HL-60/S4 treated with phorbol 12-myristate 13-acetate at 8.2 ng/mL for 4 days and 3 days (cell line): ENCODE measurements around the gene PRR27.

Source experiments
- in situ Hi-C: fragments of 300-500 bp; cut with MboI; formaldehyde crosslinking; loops from 2 replicates; pipeline ENCODE4 v1.15.0; 2022; ENCODE audit warnings: low sequenced_read_pairs

Gene PRR27

GRCh38 chr4:70153937-70154336 is at the start of gene PRR27:
PRR27 (plus strand) TSS chr4:70154237; CDS start chr4:70154376, 139 bp downstream.
- in situ Hi-C loops: no loop called here

DNA sequence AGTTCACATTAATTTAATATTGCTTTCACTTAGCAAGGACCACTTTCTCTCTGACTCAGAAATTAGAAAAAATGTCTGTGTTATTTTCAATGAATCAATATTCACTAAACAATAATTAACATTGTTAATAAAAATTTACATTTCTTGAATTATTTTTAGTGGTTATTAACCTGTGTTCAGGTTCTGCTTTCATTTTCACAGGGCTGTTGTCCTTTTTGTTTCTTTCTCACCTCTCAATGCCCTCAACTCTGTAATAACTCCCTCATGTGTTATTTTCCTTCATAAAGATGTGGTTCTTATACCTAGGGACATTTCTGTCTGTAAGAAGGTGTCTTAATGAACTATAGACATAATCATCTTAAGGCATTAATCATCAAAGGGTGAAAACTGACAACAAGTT is 43.1 kb upstream of the PRR27 start:
- in situ Hi-C loops: no loop called here

GRCh38 chr4:70113656-70114055 is 40.4 kb upstream of the PRR27 start:
- in situ Hi-C loops: no loop called here

DNA sequence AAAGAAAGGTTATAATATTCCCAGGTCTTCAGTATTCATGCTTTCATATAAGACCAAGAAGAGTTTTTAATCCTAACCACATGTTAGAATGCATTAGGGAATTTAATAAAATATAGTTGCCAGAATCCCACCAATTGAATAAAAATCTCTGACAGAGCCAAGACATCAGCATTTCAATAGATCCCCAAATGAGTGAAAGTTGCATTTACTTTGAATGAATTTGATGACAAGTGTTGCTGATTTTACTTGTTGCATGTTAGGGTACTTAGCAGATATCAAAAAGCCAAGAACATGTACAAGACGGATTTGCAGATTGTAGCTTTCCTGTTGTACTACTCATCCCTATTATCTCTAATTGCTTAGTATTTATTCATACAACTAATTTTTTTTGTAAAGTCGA is 39.9 kb upstream of the PRR27 start:
- in situ Hi-C loops: no loop called here

- in situ Hi-C loops: no loop called here
Observed at GRCh38 chr4:70120323-70120722, 33.7 kb upstream of the PRR27 start.

- in situ Hi-C loops: no loop called here
Observed at GRCh38 chr4:70133473-70133872, 20.6 kb upstream of the PRR27 start.

GRCh38 chr4:70138751-70139150 is 15.3 kb upstream of the PRR27 start:
- in situ Hi-C loops: no loop called here

DNA sequence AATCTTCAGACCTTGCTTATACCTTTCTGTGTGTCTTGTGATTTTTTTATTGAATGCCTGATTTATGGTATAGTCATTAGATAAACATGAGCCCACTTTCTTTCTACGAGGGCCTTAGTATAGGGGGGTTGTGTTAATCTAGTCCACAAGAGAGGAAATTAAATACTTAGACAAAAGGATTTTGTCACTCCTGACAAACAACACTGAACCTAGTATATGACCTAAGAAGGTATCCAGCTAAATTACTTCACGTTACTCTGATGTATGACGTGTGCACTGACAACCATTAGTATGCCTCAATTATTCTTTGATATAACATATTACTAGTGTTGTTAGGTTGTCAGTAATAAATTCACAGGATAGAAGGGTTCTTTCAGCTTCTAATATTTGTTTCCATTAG is 2.8 kb upstream of the PRR27 start:
- in situ Hi-C loops: no loop called here

DNA sequence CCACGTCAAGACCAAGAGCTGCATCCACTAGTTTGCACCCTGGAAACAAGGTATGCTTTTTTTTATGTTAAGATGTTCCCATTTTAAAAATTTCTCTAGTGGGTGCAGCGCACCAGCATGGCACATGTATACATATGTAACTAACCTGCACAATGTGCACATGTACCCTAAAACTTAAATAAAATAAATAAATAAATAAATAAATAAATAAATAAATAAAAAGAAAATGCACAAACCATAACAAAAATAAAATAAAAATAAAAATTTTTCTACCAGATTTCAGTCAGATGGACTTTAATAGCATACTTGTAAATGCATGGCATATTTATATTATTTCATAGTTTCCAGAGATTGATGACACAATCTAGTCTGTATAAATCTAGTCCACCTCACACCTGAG is 1.9 kb upstream of the PRR27 start:
- in situ Hi-C loops: no loop called here

GRCh38 chr4:70158576-70158975 is 4.5 kb downstream of the PRR27 start:
- in situ Hi-C loops: no loop called here

DNA sequence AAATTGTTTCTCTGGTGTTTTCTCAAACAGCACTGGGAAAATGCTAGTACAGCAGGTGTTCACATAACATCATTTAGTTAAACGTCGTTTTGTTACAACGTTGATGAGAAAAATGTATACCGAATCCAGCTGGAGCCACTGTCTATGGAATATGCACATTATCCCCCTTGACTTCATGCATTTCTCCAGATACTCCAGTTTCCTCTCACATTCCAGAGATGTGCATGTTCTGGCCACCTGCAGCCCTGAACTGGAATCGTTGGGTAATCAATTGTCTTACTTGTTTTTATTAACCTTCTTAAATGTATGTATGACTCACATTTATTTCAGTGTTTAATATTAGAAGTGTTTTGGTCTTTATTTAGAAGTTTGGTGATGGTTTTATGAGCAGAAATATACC is 23.1 kb downstream of the PRR27 start:
- in situ Hi-C loops: loop anchor here (25.0 kb wide), 1 partner anchor 490 kb away; no protein-coding TSS in a partner anchor

GRCh38 chr4:70178075-70178660 is 24.1 kb downstream of the PRR27 start:
- in situ Hi-C loops: loop anchor here (25.0 kb wide), 1 partner anchor 491 kb away; no protein-coding TSS in a partner anchor

- in situ Hi-C loops: loop anchor here (25.0 kb wide), 1 partner anchor 493 kb away; no protein-coding TSS in a partner anchor
Observed at GRCh38 chr4:70179811-70180210, 25.8 kb downstream of the PRR27 start.

DNA sequence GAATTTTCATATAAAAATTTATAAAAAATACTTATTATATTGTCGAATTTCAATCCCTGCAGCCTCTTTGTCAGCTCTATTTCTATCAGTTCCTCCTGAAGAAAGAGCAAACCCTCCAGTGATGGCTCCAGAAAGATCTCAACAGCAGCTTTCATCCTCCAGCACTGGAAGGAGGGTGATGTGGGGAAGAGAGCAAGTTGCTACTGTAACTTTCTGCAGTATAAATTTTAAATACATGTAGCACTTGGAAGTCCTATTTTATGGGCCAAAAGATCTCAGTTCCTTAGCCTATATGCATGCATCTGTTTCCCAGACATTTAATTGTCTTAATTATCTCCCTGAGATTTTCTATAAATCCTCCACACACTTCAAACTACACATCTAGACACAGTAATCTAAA is 27.8 kb downstream of the PRR27 start:
- in situ Hi-C loops: loop anchor here (25.0 kb wide), 1 partner anchor 495 kb away; no protein-coding TSS in a partner anchor

DNA sequence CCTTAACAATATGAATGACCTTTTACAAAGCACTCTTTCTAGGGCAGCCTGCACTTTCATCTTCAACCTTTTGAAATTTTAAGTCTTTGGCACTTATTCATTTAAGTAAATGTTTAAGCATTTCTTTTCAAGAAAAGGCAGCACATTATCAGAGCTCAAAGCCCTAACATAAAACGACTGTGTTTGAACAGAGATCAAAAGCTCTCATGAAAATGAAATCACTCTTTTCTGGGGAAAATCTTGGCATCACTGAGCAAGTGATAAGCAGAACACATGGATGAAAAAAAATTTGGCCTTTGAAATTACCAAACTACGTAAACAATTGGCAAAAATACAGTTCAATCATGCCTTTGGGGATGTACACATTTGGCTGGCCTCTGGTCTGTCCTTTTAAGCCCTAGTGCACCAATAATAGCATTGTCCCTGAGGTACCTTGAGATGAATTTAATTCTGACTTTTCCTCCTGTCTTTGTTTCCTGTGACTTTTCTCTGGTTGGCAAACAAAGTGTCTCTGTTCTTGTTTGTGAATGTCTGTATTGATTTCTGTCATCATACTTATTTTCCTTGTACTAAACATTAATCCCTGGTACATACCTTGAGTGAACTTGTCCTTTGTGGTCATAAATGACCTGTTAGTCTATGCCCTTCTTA is 28.6 kb downstream of the PRR27 start:
- in situ Hi-C loops: loop anchor here (25.0 kb wide), 1 partner anchor 495 kb away; no protein-coding TSS in a partner anchor

- in situ Hi-C loops: loop anchor here (25.0 kb wide), 1 partner anchor 496 kb away; no protein-coding TSS in a partner anchor
Observed at GRCh38 chr4:70183168-70183939, 29.3 kb downstream of the PRR27 start.

- in situ Hi-C loops: loop anchor here (25.0 kb wide), 1 partner anchor 497 kb away; no protein-coding TSS in a partner anchor
Observed at GRCh38 chr4:70183940-70184246, 29.9 kb downstream of the PRR27 start.

DNA sequence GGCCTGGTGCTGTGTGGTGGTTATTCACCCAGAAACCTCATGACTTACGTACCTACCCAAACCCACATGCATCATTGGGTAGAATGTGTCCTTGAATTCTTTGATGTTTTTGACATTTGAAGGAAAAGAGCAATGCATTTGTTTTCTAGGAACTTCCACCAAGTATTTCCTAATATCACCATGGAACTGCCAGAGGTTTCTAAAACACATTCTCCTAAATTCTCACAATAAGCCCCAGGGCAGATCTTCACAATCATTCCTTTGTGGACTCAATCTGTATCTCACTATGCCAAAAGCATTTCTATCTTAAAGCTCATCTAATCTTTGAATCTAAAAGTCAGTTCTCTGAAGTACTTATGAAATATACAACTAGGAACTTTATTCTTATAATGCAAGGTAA is 33.2 kb downstream of the PRR27 start:
- in situ Hi-C loops: loop anchor here (25.0 kb wide), 1 partner anchor 500 kb away; no protein-coding TSS in a partner anchor

DNA sequence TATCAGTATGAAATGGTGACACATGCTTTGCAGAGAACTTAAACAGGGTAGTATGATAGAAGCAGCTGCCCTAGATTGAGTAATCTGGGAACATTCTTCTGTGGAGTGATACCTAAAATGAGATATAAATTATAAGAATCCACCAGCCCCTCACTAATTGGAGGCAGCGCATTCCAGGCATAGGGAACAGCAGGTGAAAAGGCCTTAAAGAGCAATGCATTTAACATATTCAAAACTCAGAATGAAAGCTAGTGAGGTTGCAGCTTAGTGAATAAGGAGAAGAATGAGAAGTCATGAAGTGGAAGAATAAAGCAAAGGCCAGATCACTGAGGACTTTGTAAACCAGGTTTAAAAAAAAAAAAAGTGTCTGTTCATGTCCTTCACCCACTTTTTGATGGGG is 36.5 kb downstream of the PRR27 start:
- in situ Hi-C loops: loop anchor here (25.0 kb wide), 1 partner anchor 503 kb away; no protein-coding TSS in a partner anchor

DNA sequence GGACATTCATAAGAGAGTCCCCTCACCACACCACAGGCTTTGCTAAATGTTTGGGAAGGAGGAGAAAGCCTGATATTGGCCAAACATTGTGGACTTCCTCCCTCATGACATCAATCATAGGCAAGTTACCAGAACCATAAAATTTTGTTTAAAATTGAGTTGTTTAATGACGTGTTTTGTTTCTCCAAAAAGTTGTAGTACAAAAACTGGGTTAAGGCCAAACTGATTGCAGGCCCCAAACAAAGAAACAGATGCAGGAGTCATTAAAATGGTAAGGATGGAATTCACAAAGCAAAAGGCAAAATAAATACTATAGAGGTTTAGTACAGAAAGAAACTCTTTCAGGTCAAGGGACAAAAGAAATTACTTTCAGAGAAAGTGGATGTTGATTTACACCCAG is 37.6 kb downstream of the PRR27 start:
- in situ Hi-C loops: loop anchor here (25.0 kb wide), 1 partner anchor 504 kb away; no protein-coding TSS in a partner anchor

- in situ Hi-C loops: loop anchor here (25.0 kb wide), 1 partner anchor 506 kb away; no protein-coding TSS in a partner anchor
Observed at GRCh38 chr4:70192895-70193294, 38.9 kb downstream of the PRR27 start.
